CMK (cell line): ENCODE measurements around the gene CAPN14.
"Not testable (repeated sequence)": the region's sequence is repeated elsewhere in the genome, so short reads cannot be mapped to it uniquely, and the experiment has no call there.

ENCODE experiments used
- DNase-seq: peaks from one replicate; pipeline ENCODE4 v3.0.0-alpha.2; 2010; ENCODE audit warnings: low read depth

Gene CAPN14

GRCh38 chr2:31196622-31197021 lies 20.7 kb downstream of the CAPN14 start:
- no peak for DNase-seq

GRCh38 chr2:31193806-31194205 lies 23.5 kb downstream of the CAPN14 start:
- no peak for DNase-seq

GRCh38 chr2:31192851-31193392 lies 24.4 kb downstream of the CAPN14 start:
- DNase-seq, result no peak

- no peak for DNase-seq
These were observed 24.9 kb downstream of the CAPN14 start for GRCh38 chr2:31192396-31192795.

GRCh38 chr2:31191931-31192330 lies 25.4 kb downstream of the CAPN14 start:
- no peak for DNase-seq

- no peak for DNase-seq
These were observed 27.1 kb downstream of the CAPN14 start for GRCh38 chr2:31190188-31190587.

- DNase-seq, result no peak
These were observed 28.2 kb downstream of the CAPN14 start for GRCh38 chr2:31189141-31189540.

- no peak for DNase-seq
These were observed 29.2 kb downstream of the CAPN14 start for GRCh38 chr2:31188131-31188530.

- DNase-seq, result no peak
These were observed 30.1 kb downstream of the CAPN14 start for GRCh38 chr2:31187166-31187565.

GRCh38 chr2:31183973-31184372 lies 33.3 kb downstream of the CAPN14 start:
- not testable (repeated sequence) for DNase-seq

- DNase-seq, result no peak
These were observed 40.6 kb downstream of the CAPN14 start for GRCh38 chr2:31176742-31177141.

- DNase-seq, result no peak
These were observed 46.2 kb downstream of the CAPN14 start for GRCh38 chr2:31171142-31171541.

GRCh38 chr2:31170071-31170698 lies 47.1 kb downstream of the CAPN14 start:
- DNase-seq, result peak; percentile 33

- no peak for DNase-seq
These were observed 49.0 kb downstream of the CAPN14 start for GRCh38 chr2:31168291-31168690.

GRCh38 chr2:31166925-31167324 lies 50.4 kb downstream of the CAPN14 start:
- DNase-seq, result no peak

GRCh38 chr2:31163011-31163539 lies 54.2 kb downstream of the CAPN14 start:
- no peak for DNase-seq

GRCh38 chr2:31161637-31162036 lies 55.7 kb downstream of the CAPN14 start:
- no peak for DNase-seq

GRCh38 chr2:31151501-31151900 lies 65.8 kb downstream of the CAPN14 start:
- DNase-seq, result no peak

- DNase-seq, result no peak
These were observed 67.1 kb downstream of the CAPN14 start for GRCh38 chr2:31150120-31150670.

- DNase-seq, result no peak
These were observed 68.8 kb downstream of the CAPN14 start for GRCh38 chr2:31148514-31148913.

GRCh38 chr2:31147645-31148044 lies 69.7 kb downstream of the CAPN14 start:
- DNase-seq, result no peak

GRCh38 chr2:31142110-31142509 lies 75.2 kb downstream of the CAPN14 start:
- no peak for DNase-seq

GRCh38 chr2:31141443-31142085 lies 75.8 kb downstream of the CAPN14 start:
- no peak for DNase-seq
